Left cardiac atrium (tissue), 4 donors: ENCODE results near the gene POLDIP3. TPM values are rescaled to one million over a fixed set of nuclear protein-coding genes. Genes with fewer than 3 reads are reported as not detected.
"Not testable (repeated sequence)": the region's sequence is repeated elsewhere in the genome, so short reads cannot be mapped to it uniquely, and the experiment has no call there.

Experiments used
- ATAC-seq, 2 donors: fragments of 200-7000 bp; cut with Tn5 transposase; one replicate each; pipeline ENCODE4 v1.9.1; 2020; ENCODE audit warnings: mild to moderate bottlenecking in 2 of 2, moderate library complexity in 2 of 2
- DNase-seq: peaks from one replicate; pipeline ENCODE4 v3.0.0-alpha.2; 2020
- intact Hi-C, 2 donors: fragments of 100-400 bp; cut with DNase I; formaldehyde crosslinking; loops; one replicate each; pipeline versions ENCODE4 v1.14.1 to v1.15.1; 2022 to 2023
- total RNA-seq, 2 donors: library from RNA; stranded (reverse); fragmentation: NEBNext Ultra II Directional; extraction: Animal tissue kit (Norgen Biotek cat#: 25700); gene quantifications; one replicate each; pipeline ENCODE4 v1.2.1, GENCODE V29; 2021
- donor health status: DM: no; HTN: yes; CAD: no.
- donor health status: DM: no; HTN: yes; CAD: no; lungs with severe emphysema.
- donor health status: DM: yes; HTN: yes; CAD: no.
- donor health status: Dilated cardiomyopathy.

POLDIP3 gene
- total RNA-seq, 2 donors from 2014 or later = 32.5 to 34.7 TPM

GRCh38 chr22:42601879-42602465 lies 12.7 kb downstream of the POLDIP3 start:
- DNase-seq (no peak), ATAC-seq (no peak)
- intact Hi-C loops = no loop called here

- DNase-seq = no peak
- no peak for ATAC-seq
- intact Hi-C loops = no loop called here
These were observed 17.7 kb downstream of the POLDIP3 start for GRCh38 chr22:42596863-42597530.

GRCh38 chr22:42596336-42596735 lies 18.3 kb downstream of the POLDIP3 start:
- intact Hi-C loops = no loop called here
- DNase-seq (no peak), ATAC-seq (peak; percentile 85 to 89)

DNA sequence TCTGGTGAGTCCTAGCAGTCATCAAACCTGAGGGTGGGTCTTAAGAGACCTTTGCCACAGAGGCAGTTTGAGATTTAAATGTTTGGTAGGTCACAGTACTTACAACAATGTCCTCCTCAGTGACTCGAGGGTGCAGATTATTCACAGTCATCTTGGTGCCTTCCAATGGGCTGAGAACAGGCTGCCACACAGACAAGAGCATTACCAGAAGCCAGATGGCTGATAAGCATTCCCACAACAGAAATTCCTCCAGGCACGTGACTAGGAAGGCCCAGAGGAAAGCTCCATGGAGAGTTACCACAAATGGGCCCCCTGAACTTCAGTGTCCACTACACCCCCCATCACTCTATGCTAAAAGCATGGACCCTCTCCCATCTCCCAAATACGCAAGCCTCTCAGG lies 19.2 kb downstream of the POLDIP3 start:
- intact Hi-C loops = no loop called here
- no peak for DNase-seq
- peak; percentile 35 to 58 for ATAC-seq

- ATAC-seq = no peak
- no peak for DNase-seq
- intact Hi-C loops = no loop called here
These were observed 22.7 kb downstream of the POLDIP3 start for GRCh38 chr22:42591987-42592386.

DNA sequence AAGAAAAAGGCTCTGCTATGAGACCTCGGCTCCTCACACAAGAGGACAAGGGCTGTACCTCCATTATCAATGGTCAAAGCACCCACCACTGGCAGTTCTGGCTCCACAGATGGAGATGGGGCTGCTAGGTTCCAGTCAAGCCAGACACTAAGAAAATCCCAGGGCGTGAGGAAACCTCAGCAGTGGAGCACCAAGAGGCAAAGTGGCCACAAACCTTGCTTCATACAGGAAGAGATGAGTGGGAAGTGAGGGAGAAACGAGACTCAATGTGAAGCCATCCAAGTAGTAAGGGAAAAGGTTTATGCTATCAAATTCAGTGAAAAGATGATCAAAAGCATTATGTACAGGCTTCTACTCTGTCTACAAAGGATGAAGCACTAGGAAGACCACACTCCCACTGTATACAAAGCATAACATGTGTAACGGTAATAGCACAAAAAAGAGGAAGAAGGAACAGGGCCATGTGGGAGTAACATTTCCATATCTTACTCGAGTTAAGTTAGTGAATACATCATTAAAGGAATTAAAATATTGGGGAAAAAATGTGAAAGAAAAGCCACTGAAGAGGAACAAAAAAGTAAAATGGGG lies 27.0 kb downstream of the POLDIP3 start:
- DNase-seq = no peak
- intact Hi-C loops = no loop called here
- no peak for ATAC-seq

- ATAC-seq (no peak), DNase-seq (no peak)
- intact Hi-C loops = no loop called here
These were observed 28.3 kb downstream of the POLDIP3 start for GRCh38 chr22:42586381-42586780.

DNA sequence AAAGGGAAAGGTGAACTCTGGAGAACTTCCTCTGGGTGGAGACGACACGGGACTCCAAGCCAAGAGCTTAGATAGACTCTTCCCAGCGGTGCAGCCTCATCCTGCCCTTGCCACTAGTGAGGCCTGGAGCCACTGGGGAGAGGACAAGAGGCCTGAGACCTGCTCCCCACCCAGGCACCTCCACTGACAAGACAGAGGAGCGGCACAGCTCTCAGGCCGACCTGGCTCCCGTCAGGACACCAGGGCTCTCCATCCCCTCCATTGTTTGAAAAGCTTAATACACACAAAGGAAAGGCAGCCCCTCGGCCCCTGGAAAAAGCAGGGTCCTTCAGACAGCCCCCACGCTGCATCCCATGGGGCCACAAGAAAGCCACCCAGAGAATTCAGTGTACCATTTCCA lies 29.6 kb downstream of the POLDIP3 start:
- DNase-seq = no peak
- ATAC-seq = no peak
- intact Hi-C loops = no loop called here

DNA sequence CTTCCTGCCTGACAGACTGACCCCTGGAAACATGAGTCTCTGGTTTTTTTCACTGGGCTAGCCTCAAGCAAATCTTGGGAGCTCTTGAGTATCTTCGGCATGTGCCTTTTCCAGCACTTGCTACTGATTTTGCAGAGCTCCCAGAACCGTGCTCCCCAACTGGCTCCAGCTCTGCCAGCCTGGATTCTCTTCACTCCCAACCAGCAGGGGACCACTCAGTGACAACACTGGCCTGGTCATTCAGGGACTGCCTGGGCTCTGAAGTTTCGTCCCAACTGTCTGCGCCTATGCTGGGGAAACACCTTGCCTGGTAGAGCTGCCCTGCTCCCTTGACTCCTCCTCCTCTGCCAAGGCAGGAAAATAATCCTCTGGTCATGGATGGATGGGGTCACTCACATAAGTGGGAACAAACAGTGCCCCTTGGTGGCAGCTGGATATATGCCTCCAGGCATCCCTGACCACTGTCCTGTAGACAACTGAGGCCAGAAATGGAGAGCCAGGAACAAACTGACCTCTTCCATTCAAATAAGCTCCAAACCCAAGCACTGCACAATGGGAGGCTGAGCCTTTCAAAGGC lies 30.2 kb downstream of the POLDIP3 start:
- ATAC-seq (no peak), DNase-seq (no peak)
- intact Hi-C loops = no loop called here

- DNase-seq (no peak), ATAC-seq (no peak)
- intact Hi-C loops = no loop called here
These were observed 31.7 kb downstream of the POLDIP3 start for GRCh38 chr22:42582987-42583386.

DNA sequence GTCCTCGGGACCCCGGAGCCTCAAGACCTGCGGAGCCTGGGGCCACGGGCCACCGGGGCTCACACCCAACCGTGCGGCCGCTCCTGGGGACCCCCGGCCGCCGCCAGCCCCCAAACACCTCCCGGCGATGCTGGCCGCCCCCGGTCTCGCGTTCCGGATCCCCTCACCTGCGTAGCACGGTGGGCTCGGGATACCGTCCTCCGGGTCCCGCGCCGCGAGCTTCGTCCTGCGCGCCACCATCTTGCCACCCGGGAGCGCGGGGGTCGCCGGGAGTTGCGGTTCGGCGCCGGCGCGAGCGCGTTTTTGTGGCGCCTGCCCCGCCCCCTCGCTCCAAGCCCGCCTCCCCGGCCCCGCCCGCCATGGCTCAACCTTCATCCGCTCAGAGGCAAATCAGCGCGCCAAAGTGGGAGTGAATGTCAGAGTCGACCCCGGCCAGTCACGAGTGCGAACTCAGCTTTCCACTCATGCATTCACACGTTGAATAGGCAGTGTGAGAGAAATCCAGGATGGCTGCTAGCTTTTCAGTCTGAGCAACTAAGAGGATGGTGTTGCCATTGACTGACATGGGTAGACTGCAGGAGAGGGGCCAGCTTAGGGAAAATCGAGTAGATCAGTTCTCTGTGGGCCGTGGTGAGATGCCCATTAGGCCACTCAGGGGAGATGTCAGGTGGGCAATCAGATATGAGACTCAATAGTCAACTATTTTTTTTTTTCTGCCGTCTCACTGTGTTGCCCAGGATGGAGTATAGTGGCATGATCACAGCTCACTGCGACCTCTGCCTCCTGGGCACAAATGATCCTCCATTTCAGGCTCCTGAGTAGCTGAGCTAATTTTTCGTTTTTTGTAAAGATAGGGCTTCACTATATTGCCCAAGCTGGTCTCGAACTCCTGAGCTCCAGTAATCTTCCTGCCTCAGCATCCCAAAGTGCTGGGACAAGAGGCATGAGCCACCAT lies 32.6 kb downstream of the POLDIP3 start:
- DNase-seq = peak; percentile 87
- intact Hi-C loops = no loop called here
- ATAC-seq = peak; percentile 91 to 96

DNA sequence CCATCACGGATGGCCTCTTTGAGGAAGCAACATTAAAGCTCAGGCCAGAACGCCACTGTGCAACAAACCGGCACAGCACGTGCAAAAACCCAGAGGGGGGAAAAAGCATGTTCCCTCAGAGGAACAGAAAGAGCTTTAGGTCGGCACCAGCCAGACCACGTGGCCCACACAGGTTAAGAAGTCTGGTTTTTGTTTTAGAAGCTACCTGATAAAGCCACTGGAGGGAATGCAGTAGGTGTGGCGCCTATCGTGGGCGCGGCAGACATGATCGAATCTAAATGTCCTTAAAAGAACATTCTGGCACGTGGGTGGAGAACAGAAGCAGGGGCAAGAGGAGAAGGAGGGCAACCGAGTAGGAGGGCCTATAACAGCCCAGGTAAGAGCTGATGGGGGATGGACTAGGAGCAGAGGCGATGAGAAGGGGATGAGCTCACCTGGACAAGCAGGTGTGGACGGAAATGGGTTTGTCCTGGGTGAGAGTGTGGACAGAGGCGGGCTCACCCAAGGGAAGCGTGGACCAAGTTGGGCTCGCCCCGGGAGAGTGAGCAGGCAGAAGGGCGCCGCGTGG lies 33.4 kb downstream of the POLDIP3 start:
- intact Hi-C loops, DNase-seq: not testable (repeated sequence)
- peak; percentile 6 to 45 for ATAC-seq

- ATAC-seq, DNase-seq, intact Hi-C loops: not testable (repeated sequence)
These were observed 34.6 kb downstream of the POLDIP3 start for GRCh38 chr22:42580040-42580439.

DNA sequence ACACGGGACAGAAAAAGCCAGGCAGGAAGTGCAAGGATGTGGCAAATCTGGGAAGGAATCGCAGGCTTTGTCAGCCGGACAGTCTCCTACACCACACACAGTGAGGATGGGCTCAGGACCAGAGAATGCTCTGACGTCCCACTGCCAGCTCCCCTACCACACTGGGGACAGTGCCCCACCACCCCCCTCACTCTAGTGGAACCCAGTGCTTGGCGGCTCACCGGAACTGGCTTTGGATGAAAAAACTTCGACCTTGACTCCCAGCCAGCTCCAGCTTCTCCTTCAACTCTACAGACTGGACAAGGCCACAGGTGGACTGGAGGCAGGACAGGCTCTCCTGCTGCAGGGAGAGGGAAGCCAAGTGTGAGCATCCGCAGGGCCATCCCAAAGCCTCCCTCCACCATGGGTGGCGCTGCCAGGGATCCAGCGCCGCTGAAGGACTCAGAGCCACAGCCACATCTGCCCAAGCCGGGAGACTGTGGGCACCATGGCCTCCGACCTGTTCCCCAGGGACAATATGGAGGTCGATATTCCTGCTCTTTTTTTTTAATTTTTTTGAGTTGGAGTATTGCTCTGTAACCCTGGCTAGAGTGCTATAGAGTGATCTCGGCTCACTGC lies 37.0 kb downstream of the POLDIP3 start:
- intact Hi-C loops = no loop called here
- DNase-seq (no peak), ATAC-seq (no peak)

- intact Hi-C loops, ATAC-seq, DNase-seq: not testable (repeated sequence)
These were observed 37.5 kb downstream of the POLDIP3 start for GRCh38 chr22:42577141-42577540.

DNA sequence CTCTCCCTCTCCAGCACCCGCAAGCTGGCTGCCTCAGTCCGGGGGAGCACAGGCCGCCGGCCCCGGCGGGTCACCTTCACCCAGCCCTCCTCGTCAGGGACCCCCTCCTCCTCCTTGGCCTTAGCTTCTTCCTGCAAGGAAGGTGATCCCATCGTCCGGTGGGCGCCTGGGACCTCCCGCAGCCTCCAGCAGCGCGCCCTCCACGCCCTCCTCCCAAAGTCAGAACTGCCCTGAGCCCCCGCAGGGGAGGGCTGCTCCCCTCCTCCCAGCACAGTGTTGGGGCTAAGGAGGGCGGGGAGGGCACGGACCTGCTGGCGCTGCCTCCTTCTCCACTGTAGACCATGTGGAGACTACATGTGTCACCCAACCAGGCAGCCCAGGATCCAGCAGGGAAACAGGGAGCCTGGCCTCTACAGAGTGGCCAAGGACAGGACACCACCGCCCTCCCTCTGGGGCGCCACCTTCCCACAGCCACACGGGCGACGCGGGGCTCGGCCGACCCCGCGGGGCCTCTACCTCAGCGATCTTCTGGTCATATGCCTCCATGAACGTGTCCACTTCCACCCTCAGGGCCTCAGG lies 38.6 kb downstream of the POLDIP3 start:
- DNase-seq, ATAC-seq, intact Hi-C loops: not testable (repeated sequence)

DNA sequence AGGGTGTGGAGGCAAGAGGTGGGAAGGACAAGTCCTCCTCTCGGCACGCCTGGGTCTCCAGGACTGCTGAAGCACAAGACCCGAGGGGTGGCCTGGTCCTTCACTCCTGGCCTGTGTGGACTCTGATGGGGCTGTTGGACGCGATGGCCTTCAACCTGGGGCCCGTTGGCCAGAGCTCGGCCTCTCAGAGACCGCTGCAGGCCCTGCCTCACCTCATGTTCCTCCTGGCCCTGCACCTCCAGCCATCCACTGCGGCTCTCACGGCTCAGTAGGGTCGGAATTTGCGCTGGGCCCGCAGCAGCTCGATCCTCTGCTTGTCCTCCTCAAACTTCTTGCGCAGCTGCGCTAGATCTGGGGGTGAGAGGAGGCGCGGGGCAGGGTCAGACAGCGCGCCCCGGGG lies 40.2 kb downstream of the POLDIP3 start:
- DNase-seq, ATAC-seq: not testable (repeated sequence)

DNA sequence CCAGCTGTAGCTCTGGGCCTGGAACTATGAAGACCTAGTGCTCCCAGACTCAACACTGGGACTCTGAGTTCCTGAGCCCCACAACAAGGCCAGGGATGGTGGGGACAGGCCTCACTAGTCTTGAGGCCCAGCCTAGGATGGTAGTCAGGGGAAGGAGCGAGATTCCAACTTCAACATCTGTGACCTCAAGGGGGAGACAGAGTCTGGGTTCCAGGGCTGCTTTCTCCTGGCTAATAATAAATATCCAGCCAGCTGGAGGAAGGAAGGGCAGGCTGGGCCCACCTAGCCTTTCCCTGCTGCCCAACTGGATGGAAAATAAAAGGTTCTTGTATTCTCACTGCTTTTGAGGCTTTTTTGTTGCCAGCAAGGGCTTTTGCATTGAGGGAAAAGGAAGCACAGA lies 40.6 kb downstream of the POLDIP3 start:
- intact Hi-C loops, DNase-seq, ATAC-seq: not testable (repeated sequence)

More for the DNA sequence above, 40.2 kb downstream of the POLDIP3 start:
- intact Hi-C loops = not testable (repeated sequence)
